Measurements from ENCODE around the gene LCLAT1.

DNA sequence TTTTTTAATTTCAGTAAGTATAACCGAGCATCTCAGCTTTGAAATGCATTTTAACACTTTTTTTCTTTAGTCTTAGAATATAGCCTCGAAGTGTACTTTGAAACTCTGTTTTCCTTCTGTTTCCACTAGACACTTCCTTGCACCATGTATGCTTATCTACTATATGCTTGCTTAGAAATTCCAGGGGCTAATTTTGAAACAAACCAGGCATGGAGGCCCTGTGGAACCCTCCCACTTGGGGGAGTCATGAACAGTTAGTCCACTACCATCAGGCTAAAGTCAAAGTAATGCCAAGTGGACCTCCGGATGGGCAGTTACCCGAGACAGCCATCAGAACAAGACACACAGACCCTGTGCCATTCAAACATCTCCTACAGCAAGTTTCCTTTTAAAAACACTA, 120.3 kb downstream of the LCLAT1 start:
- TF ChIP-seq, protein P1, sequence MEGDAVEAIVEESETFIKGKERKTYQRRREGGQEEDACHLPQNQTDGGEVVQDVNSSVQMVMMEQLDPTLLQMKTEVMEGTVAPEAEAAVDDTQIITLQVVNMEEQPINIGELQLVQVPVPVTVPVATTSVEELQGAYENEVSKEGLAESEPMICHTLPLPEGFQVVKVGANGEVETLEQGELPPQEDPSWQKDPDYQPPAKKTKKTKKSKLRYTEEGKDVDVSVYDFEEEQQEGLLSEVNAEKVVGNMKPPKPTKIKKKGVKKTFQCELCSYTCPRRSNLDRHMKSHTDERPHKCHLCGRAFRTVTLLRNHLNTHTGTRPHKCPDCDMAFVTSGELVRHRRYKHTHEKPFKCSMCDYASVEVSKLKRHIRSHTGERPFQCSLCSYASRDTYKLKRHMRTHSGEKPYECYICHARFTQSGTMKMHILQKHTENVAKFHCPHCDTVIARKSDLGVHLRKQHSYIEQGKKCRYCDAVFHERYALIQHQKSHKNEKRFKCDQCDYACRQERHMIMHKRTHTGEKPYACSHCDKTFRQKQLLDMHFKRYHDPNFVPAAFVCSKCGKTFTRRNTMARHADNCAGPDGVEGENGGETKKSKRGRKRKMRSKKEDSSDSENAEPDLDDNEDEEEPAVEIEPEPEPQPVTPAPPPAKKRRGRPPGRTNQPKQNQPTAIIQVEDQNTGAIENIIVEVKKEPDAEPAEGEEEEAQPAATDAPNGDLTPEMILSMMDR (IDR thresholded peaks at IDR 0.05; ENCODE audit: low read length) = no peak
- TF ChIP-seq EZH2 (IDR thresholded peaks at IDR 0.05; ENCODE audit: borderline replicate concordance, low read length) = no peak

All from OCI-LY1 (cell line).